NCI-H1417 (cell line): ENCODE data around the gene DTNB.

Experiments used
- DNase-seq, 3 experiments: peaks; one replicate each; lab custom pipeline; 2025; lab: John Stamatoyannopoulos, UW

Gene DTNB

GRCh38 chr2:25371253-25372241 is 301.8 kb downstream of the DTNB start:
- no peak for DNase-seq

GRCh38 chr2:25369876-25370275 is 303.5 kb downstream of the DTNB start:
- DNase-seq: no peak

- no peak for DNase-seq
Observed at GRCh38 chr2:25369439-25369838, 303.9 kb downstream of the DTNB start.

- no peak for DNase-seq
Observed at GRCh38 chr2:25368660-25369059, 304.7 kb downstream of the DTNB start.

- DNase-seq: no peak
Observed at GRCh38 chr2:25367296-25367695, 306.1 kb downstream of the DTNB start.

GRCh38 chr2:25366629-25367028 is 306.7 kb downstream of the DTNB start:
- no peak for DNase-seq

- no peak for DNase-seq
Observed at GRCh38 chr2:25365241-25365640, 308.1 kb downstream of the DTNB start.

GRCh38 chr2:25363733-25364132 is 309.6 kb downstream of the DTNB start:
- DNase-seq: no peak

- peak in 2 of 3 experiments; percentile 69 to 81 for DNase-seq
Observed at GRCh38 chr2:25362434-25363145, 310.8 kb downstream of the DTNB start.

GRCh38 chr2:25362049-25362433 is 311.3 kb downstream of the DTNB start:
- DNase-seq: peak; percentile 94 to 97 (median 97)

GRCh38 chr2:25361261-25362048 is 311.9 kb downstream of the DTNB start:
- DNase-seq: no peak

GRCh38 chr2:25358836-25359235 is 314.5 kb downstream of the DTNB start:
- DNase-seq: no peak

- DNase-seq: no peak
Observed at GRCh38 chr2:25358249-25358815, 315.0 kb downstream of the DTNB start.

GRCh38 chr2:25356088-25356487 is 317.3 kb downstream of the DTNB start:
- DNase-seq: no peak

GRCh38 chr2:25355270-25355669 is 318.1 kb downstream of the DTNB start:
- DNase-seq: no peak

GRCh38 chr2:25354116-25354515 is 319.3 kb downstream of the DTNB start:
- no peak for DNase-seq

- DNase-seq: no peak
Observed at GRCh38 chr2:25349397-25349796, 324.0 kb downstream of the DTNB start.

- no peak for DNase-seq
Observed at GRCh38 chr2:25347846-25348245, 325.5 kb downstream of the DTNB start.

- no peak for DNase-seq
Observed at GRCh38 chr2:25347205-25347815, 326.1 kb downstream of the DTNB start.

- no peak for DNase-seq
Observed at GRCh38 chr2:25343187-25343825, 330.1 kb downstream of the DTNB start.
